Stimulated activated CD8-positive, alpha-beta memory T cell treated with anti-CD3 and anti-CD28 coated beads, Interleukin-15, amount 100 ng/mL, for 48 hours (primary cell): Measurements from ENCODE around the gene MYO18B.

ENCODE experiments used
- DNase-seq, 2 donors: peaks; one replicate each; pipeline ENCODE4 v3.0.0-alpha.2; 2020; ENCODE audit warnings: low read depth in 2 of 2

Gene MYO18B

DNA sequence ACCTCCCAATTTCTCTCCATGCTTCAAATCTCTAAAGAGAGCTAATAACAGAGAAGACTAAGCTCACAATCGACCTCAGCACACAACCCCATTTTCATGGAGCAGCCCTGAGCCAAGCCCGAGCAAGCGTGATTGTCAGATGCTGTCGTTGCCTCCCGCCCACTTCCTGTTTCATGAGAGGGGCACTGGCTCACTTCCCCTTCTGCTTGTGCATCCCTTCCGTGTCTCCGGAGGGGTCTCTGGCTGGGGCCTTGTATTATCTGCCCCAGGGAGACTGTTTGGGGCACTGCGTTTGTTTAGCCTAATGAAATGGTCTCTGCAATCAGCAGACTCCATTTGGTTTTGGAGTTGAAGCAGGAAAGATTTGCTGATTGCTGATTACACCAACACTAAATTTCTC, 246.0 kb downstream of the MYO18B start:
- DNase-seq, result no peak

- no peak for DNase-seq
Measured at GRCh38 chr22:25990940-25991339, 249.0 kb downstream of the MYO18B start.

- DNase-seq, result no peak
Measured at GRCh38 chr22:25992331-25992730, 250.3 kb downstream of the MYO18B start.

- no peak for DNase-seq
Measured at GRCh38 chr22:25996669-25997068, 254.7 kb downstream of the MYO18B start.

GRCh38 chr22:25997886-25998775, 256.1 kb downstream of the MYO18B start:
- no peak for DNase-seq

GRCh38 chr22:26002456-26002855, 260.5 kb downstream of the MYO18B start:
- no peak for DNase-seq

GRCh38 chr22:26004477-26004876, 262.5 kb downstream of the MYO18B start:
- DNase-seq, result no peak

DNA sequence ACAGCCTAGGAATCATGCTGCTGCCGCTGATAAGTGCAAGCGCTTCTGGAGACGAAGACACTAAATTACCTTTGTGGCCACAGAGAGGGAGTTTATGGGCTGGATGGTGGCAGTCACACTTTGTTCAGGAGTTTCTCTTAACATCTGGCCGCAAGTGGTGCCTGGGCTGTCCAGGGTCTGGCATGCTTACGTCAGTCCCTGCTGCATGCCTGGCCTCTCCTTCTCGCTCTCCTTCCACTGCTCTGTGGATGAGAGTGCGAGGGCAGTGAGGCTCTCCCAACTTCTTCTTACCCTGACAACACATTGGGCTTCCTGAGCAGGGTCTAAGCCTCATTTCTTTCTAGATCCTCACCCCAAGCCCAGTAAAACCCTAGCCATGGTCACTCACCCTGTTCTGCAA, 266.6 kb downstream of the MYO18B start:
- DNase-seq, result no peak

- DNase-seq, result no peak
Measured at GRCh38 chr22:26016916-26017315, 274.9 kb downstream of the MYO18B start.

- DNase-seq, result no peak
Measured at GRCh38 chr22:26017932-26018331, 275.9 kb downstream of the MYO18B start.

GRCh38 chr22:26019596-26019995, 277.6 kb downstream of the MYO18B start:
- no peak for DNase-seq

GRCh38 chr22:26021516-26021915, 279.5 kb downstream of the MYO18B start:
- DNase-seq, result no peak

DNA sequence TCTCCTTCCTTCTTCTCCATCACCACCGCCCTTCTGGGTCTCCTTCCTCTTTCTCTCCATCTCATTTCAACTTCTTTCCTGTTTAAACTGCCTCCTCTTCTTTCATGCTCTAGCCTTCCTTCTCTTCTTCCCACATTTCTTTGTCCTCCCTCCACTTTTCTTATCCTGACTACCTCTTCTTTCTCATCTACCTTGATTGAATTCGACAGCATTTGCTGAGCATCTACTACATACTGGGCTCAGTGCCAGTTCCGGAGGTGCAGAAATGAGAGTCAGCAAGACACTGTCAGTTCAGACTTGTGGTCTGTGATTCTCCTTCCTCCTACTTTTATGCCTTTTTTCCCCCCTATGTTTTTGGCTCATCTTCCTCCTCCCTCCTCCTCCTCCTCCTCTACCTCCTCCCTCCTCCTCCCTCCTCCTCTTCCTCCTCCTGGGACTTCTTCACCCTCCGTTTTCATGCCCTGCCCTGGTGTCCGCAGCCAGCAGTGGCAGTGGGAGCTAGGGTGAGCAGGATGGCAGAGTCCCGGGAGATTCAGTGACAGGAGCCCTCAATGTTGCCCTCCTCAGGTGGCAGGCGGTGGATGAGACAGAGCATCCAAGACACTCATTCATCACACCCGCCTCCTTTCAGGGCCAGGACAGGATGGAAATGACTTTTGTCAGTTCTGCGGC, 281.3 kb downstream of the MYO18B start:
- no peak for DNase-seq

- no peak for DNase-seq
Measured at GRCh38 chr22:26025626-26026025, 283.6 kb downstream of the MYO18B start.

DNA sequence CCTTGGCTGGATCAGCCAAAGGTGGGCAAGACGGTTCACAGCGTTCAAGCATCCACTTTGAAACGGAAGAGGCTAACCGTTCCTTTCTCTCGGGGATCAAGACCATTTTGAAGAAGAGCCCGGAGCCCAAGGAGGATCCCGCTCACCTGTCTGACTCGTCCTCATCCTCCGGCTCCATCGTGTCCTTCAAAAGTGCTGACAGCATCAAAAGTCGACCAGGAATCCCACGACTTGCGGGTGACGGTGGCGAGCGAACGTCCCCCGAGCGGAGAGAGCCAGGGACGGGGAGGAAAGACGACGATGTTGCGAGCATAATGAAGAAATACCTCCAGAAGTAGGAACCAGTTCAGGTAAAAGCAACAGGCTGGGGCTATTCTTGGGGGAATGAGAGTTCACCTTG, 285.4 kb downstream of the MYO18B start:
- DNase-seq, result no peak

DNA sequence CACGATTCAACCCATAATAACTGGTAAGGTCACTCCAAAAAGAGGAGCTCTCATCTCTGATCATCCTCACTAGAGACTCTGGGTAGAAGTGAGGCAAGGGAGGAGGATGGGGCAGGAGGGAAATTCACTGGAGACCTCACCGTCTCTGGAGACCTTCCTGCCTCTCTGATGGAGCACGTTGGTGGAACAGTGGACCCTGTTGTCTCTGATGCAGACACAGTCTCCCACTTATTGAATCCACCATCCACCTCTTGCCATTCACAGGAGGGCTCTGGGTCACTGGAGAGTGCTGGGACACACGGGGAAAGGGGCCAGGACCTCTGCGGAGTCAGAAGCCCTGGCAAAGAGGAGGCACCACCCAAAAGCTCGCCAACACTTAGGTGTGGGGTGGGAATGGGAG, 289.7 kb downstream of the MYO18B start:
- DNase-seq, result no peak

DNA sequence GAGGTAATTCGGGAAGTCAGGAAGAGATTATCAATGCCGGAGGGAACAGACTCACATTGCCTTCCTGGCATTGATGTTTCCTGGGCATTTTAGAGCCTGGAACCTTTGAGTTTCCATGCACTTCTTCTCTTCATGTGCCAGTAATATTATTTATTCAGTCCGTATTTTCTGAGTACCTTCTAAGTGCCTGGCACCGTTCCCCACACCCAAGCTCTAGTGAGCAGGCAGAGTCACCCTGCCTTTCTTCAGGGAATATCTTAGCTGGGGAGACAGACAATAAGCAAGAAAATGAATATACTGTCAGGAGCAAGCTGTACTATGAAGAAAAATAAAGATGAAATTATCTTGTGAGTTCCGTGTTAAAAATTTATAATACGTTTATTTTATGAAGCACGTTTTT, 291.1 kb downstream of the MYO18B start:
- no peak for DNase-seq

DNA sequence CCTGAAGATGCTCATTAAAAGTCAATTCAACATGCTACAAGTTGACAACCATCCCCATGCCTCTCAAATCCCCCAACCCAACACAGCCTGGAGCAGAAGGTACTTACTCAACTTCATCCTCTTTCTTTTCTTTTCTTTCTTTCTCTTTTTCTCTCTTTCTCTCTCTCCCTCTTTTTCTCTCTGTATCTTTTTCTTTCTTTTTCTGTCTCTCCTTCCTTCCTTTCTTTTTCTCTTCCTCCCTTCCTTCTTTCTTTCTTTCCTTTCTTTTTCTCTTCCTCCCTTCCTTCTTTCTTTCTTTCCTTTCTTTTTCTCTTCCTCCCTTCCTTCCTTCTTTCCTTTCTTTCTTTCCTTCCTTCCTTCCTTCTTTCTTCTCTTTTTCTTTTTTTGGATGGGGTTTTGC, 291.6 kb downstream of the MYO18B start:
- DNase-seq, result no peak

- DNase-seq, result no peak
Measured at GRCh38 chr22:26035523-26035922, 293.5 kb downstream of the MYO18B start.

DNA sequence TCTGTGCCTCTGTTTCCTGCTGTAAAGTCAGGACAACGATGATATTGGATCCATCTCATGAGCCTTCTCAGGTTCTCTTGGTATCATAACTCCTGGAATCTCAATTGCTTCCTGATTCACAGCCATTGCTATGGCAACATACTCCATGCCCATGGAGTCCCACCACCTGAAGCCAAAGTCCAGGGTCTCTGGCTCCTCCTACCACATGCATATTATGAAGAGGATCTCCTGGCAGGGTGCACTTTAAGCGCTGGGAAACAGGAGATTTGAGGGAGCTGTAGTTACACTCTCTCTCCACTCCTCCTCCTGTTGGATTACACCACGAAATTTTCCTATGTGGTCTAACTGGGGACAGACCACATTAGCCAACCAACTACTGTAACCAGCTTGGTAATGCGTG, 296.4 kb downstream of the MYO18B start:
- DNase-seq, result no peak

DNA sequence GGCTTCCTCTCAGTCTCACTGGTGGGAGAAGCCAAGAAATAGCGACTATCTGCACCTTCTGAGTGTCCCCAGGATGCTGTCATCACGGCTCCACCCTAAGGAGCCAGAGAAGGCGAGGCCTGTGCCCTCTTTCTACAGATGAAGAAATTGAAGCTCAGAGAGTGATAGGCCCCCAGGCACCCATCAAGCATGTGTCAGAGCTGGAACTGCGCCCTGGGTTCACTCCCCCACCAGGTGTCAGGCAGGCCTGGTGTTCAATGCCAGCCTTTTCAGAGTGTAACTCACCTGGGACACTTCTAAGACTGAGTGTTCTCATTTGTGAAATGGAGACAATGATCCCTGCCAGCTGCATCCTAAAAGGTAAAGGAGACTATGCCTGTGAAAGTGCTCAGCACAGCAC, 299.9 kb downstream of the MYO18B start:
- DNase-seq, result no peak

- no peak for DNase-seq
Measured at GRCh38 chr22:26043031-26043430, 301.0 kb downstream of the MYO18B start.

DNA sequence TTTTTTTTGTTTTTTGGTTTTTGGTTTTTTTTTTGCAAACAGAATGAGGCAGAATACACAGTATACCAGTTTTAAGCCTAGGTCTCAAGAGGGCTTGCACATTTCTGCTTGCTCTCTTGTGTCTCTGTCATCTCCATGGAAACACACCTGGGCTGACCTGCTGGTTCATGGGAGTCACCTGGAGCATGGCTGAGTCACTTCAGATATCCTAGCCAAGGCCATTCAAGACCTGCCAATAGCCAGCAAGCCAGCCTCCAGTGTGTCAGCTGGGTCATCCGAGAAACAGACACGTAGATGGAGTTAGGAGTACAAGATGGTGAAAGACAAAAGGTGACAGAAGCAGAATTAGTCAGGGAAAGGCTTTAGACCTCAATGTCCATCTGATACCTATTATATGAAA, 303.1 kb downstream of the MYO18B start:
- DNase-seq, result no peak
